Measurements from ENCODE around the gene PIGL.

The PIGL gene

GRCh38 chr17:16217002-16217635 lies at the start of gene PIGL:
Gene PIGL (plus strand): TSS chr17:16217210. CDS start chr17:16217227, 17 bp downstream.
- H3K4me3 ChIP-seq (ENCODE audit: low read depth, low read length) = peak within 1 kb of the TSS; percentile 95
- TF ChIP-seq CTCF (IDR thresholded peaks at IDR 0.05; ENCODE audit: borderline replicate concordance, insufficient read depth, low read depth, low read length) = no peak

GRCh38 chr17:16171613-16172012 lies 45.4 kb upstream of the PIGL start:
- H3K4me3 ChIP-seq (ENCODE audit: low read depth, low read length) = no peak overlapping the region
- no peak for TF ChIP-seq CTCF (IDR thresholded peaks at IDR 0.05; ENCODE audit: borderline replicate concordance, insufficient read depth, low read depth, low read length)

- TF ChIP-seq CTCF (IDR thresholded peaks at IDR 0.05; ENCODE audit: borderline replicate concordance, insufficient read depth, low read depth, low read length) = no peak
- no peak overlapping the region for H3K4me3 ChIP-seq (ENCODE audit: low read depth, low read length)
Measured at GRCh38 chr17:16178836-16179235, 38.2 kb upstream of the PIGL start.

- no peak for TF ChIP-seq CTCF (IDR thresholded peaks at IDR 0.05; ENCODE audit: borderline replicate concordance, insufficient read depth, low read depth, low read length)
- no peak overlapping the region for H3K4me3 ChIP-seq (ENCODE audit: low read depth, low read length)
Measured at GRCh38 chr17:16181581-16181980, 35.4 kb upstream of the PIGL start.

DNA sequence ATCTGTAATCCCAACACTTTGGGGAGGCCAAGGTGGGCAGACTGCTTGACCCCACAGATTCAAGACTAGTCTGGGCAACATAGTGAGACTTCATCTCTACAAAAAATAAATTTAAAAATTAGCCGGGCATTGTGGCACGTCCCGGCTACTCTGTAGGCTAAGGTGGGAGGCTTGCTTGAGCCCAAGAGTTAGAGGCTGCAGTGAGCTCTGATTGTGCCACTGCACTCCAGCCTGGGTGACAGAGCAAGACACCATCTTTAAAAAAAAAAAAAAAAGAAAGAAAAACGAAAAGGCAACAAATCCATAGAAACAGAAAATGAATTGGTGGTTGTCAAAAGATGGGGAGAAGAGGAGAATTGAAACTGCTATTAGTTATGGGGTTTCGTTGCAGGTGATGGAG lies 29.4 kb upstream of the PIGL start:
- no peak for TF ChIP-seq CTCF (IDR thresholded peaks at IDR 0.05; ENCODE audit: borderline replicate concordance, insufficient read depth, low read depth, low read length)
- no peak overlapping the region for H3K4me3 ChIP-seq (ENCODE audit: low read depth, low read length)

GRCh38 chr17:16189791-16190348 lies 27.1 kb upstream of the PIGL start:
- no peak for TF ChIP-seq CTCF (IDR thresholded peaks at IDR 0.05; ENCODE audit: borderline replicate concordance, insufficient read depth, low read depth, low read length)
- no peak overlapping the region for H3K4me3 ChIP-seq (ENCODE audit: low read depth, low read length)

DNA sequence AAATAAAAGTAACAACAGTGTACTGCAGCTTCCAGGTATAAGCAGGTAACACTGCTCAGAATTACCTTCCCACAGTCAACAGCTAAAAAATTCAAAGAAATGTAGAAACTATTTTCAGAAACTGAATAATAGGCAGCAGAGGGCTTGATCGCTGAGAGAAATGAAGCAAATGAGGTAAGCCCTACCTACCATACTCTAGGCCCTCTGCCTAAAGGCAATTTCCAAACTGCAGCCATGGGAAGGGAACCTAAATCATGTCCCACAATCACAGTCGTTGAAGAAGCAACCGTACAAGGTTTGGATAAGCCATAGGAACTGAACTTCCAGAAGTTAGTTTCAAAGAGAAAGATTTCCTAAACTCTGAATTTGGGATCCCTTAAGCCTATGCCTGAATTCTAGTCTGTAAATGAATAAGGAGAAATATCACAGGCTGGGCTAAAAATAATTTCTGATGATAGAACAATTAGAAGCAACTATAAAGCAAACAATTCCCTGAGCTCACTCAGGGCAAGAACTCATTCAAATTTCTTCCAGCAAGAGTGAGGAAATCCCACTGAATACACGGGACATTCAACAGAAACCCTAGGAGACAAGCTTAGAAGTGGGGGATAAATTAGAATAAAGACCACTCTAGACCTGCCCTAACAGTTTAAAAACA lies 26.2 kb upstream of the PIGL start:
- no peak overlapping the region for H3K4me3 ChIP-seq (ENCODE audit: low read depth, low read length)
- no peak for TF ChIP-seq CTCF (IDR thresholded peaks at IDR 0.05; ENCODE audit: borderline replicate concordance, insufficient read depth, low read depth, low read length)

All from GM12875 (cell line).